Stimulated activated CD4-positive, alpha-beta T cell treated with anti-CD3 and anti-CD28 coated beads, Interleukin-15, amount 100 ng/mL, for 24 hours (primary cell): Measurements from ENCODE around the gene TXNIP.
"Not testable (repeated sequence)": the region's sequence is repeated elsewhere in the genome, so short reads cannot be mapped to it uniquely, and the experiment has no call there.

Experiments used
- DNase-seq: peaks from one replicate; pipeline ENCODE4 v3.0.0-alpha.2; 2020

The TXNIP gene, protein sequence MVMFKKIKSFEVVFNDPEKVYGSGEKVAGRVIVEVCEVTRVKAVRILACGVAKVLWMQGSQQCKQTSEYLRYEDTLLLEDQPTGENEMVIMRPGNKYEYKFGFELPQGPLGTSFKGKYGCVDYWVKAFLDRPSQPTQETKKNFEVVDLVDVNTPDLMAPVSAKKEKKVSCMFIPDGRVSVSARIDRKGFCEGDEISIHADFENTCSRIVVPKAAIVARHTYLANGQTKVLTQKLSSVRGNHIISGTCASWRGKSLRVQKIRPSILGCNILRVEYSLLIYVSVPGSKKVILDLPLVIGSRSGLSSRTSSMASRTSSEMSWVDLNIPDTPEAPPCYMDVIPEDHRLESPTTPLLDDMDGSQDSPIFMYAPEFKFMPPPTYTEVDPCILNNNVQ

DNA sequence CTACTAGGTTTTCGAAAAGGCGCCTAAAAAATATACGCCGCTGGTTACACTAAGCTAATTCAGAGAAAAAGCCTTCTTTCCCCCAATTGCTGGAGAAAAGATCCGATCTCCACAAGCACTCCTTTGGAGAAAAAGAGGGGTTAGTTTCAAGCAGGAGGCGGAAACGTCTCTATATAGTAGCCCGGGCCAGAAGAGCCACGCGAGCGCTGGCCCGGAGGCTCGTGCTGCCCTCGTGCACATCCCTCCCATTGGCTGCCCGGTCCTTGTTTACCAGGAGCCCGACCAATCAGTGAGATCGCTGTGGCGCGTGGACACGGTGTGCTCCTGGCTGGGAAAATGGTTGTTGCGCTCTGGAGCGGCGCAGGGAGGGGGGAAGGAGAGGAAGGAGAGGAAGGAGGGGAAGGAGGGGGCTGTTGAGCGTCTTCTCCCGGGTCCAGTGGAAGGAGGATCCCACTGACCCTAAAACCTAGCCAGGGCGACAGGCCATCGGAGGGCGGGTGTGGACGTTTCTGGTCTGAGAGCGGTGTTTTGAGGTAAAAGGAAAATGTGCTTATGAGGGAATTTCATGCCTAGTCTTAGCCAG is at the start of gene TXNIP:
TXNIP (minus strand) TSS at position 147 of the 583 bp plus-strand sequence. CDS start 313 bp downstream, outside the sequence.
- DNase-seq: peak; percentile 94

DNA sequence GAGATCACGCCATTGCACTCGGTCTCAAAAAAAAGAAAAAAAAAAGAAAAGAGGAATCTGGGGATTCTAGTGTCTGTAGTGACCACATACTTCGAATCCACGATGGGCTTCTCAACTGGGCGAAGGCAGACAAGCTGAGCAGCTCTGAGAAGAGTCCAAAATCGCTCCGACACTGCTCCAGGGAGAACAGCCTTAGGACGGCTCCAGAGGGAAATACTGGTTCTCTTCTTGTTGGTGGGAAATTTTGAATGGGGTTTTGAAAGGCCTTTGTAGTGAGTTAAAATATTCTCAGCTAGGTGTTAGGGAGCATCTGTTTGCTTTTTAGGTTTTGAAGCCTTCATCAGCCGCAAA is 43.4 kb upstream of the TXNIP start:
- DNase-seq: no peak

DNA sequence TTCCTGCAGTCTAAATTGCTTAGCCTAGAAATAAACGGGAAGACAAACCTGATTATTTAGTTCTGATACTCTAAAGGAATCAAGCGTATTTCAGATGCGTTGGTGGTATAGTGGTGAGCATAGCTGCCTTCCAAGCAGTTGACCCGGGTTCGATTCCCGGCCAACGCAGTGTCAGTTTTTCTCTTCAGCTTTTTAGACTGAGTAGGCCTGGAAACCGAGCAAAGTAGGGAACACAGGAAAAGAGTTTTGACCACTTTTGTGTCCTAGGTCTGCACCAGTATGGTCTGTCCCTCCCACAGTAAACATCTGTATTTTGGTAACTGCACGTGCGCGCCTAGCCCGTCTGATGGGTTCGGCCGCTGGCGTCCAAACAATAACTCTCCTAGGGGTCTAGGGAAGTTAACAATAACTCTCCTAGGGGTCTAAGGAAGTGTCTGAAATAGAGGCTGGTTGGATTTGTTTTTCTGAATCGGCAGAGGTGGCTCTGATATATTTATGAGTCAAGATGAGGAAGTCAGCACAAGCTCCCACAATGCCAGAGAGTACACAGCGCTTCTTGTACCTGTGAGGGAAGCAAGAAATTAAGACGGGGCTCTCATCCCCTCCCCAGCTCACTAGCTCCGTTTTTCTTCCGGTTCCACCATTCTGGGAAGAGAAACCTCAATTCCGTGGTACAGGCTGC is 40.7 kb upstream of the TXNIP start:
- DNase-seq: peak; percentile 90

DNA sequence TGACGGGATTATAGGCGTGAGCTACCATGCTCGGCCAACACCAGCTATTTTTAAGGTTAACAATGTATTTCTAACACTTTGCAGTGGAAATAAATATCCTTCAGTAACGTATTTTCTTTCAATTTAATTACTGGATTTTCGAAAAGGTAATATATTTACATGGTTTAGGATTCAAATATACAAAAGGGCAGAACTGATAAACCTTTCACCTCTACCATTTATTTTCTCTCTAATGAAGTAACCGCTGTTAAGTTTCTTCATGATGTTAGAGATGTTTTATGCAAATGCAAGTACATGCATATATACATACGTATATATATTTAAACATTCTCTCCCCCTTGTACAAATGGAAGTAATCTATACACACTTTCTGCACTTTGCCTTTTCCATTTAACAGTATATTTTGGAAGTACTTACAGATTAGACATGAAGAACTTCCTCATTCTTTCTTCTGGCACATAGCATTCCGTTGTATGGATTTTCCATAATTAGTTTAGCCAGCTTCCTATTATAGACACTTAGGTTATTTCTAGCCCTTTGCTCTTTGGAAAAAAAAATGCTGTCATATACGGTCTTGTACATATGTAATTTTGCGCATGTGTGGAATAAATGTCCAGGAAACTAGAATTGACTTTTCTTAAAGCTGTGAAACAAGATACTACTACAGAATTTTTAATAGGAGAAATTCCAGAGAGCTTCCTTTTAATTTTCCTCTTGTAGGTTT is 40.0 kb upstream of the TXNIP start:
- DNase-seq: no peak

DNA sequence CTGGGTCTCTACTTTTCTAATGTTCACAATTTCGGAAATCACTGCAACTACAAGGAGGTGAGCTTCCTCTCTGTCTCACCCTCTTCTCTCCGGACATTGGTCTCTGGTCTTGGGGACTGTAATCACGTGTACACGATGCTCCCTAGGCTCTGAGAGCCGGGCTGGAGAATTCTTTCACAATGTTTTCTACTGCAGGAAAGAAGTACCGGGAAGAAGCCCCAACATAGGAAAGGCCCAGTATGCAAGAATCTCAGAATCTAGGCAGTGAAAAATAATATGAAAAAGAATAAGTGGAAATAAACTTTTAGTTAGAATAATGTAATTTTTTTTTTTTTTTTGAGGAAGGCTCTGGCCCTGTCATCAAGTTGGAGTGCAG is 38.7 kb upstream of the TXNIP start:
- no peak for DNase-seq

DNA sequence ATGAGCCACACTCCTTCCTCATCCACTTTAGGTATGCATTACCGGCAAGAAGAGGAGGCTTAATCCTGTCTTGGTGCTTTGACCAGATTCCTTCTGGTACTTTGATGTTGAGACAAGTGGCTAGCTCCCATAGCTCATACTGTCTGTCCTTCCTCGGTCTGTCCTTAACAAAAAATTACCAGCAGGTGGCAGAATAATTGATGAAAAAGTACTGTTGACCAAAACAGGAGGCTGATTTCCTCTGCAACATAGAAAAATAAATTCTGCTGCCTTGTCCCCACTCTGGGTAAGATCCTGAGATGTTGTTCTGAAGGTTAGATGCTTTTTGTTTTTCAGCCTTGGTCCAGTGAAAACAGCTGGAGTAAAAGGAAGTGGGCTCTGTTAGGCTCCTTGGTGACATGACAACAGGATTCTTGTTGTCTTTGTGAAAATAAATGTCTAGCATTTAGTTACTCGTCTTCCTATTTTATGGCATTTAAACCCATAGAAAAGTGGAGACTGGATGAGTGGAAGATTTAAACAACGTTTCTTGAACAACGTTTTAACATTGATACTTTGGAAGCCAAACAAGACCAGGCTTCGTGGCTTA is 36.3 kb upstream of the TXNIP start:
- no peak for DNase-seq

DNA sequence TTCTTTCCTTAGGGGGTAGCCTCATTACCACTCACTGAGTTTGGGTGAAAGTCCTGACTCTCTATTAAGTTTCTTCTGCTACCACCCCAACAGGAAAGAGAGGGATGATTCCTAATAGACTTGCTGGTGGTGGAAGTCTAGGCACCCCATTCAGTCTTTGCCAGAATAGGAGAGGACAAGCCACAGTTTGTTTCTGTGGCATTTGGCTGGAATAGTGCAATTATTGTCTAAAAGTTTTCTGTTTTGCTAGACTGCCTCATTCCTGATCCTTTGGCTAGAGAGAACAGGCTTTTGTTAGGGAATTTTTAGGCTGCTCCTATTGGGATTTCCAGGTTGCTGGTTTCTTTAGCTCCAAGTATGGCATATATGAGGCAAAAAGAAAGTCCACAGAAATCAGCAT is 35.1 kb upstream of the TXNIP start:
- no peak for DNase-seq

DNA sequence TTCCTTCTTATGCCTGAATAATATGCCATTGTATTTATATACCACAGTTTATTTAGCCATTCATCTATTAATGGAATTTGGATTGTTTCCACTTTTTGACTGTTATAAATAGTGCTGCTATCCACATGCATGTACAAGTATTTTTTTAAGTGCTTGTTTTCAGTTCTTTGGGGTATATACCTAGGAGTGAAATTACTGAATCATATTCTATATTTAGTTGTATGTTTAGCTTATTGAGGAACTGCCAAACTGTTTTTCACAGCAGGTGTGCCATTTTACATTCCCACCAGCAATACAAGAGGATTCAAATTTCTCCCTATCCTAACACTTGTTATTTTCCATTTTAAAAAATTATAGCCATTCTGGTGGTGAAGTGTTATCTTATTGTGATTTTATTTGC is 32.7 kb upstream of the TXNIP start:
- no peak for DNase-seq

DNA sequence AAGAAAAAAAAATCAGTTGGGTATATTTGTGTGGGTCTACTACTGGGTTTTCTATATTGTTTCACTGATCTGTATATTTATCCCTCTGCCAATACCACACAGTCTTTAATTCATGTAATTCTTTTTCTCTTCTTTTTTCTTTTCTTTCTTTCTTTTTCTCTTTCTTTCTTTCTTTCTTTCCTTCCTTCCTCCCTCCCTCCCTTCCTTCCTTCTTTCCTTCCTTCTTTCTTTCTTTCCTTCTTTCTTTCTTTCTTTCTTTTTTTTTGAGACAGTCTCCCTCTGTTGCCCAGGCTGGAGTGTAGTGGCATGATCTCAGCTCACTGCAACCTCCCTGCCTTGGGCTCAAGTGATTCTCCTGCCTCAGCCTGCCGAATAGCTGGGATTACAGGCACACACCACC is 30.3 kb upstream of the TXNIP start:
- DNase-seq: not testable (repeated sequence)

DNA sequence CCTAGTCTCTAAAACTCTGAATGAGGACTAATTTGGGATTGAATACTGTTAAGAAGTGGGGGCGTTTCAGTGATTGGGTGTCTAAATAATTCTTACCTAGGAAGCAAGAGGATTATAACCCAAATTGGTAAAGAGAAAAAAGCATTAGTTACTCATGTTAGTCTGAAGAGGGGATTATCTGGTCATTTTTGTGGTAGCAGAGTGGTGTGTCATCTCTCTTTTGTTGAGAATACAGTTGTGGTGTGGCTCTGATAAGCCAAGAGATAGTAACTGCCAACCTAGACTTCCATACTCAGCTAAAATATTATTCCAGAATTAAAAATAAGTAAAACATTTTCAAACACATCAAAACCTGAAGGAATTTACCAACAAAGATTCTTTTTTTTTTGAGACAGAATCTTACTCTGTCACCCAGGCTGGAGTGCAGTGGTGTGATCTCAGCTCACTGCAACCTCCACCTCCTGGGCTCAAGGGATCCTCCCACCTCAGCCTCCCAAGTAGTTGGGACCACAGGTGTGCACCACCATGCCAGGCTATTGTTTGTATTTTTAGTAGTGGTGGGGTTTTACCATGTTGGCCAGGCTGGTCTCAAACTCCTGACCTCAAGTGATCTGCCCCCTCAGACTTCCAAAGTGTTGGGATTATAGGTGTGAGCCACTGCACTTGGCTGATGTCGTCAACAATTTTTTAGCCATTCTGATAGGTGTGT is 29.6 kb upstream of the TXNIP start:
- DNase-seq: not testable (repeated sequence)

DNA sequence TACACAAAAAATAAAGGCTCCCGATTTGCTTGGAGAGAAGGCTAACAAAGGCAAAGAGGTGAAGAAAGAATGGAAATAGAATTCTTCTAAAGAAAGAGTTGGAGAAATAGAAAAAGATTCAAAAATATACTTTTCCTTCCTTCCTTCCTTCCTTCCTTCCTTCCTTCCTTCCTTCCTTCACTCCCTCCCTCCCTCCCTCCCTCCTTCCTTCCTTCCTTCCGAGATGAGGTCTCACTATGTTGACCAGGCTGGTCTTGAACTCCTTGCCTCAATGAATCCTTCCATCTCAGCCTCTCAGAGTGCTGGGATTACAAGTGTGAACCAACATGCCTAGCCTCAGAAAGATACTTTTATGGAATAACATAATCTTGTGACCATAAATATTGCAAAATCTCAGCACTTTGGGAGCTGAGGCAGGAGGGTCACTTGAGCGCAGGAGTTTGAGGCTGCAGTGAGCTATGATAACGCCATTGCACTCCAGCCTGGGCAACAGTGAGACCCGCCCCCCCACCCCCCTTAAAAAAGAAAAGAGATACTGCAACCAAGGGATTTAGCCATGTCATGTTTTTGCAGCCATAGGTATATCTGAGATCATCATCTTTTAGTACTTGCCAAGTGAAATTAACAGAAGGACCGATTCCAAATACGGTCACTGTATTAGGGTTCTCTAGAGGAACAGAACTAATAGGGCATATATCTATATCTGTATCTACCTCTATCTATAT is 26.2 kb upstream of the TXNIP start:
- DNase-seq: no peak

DNA sequence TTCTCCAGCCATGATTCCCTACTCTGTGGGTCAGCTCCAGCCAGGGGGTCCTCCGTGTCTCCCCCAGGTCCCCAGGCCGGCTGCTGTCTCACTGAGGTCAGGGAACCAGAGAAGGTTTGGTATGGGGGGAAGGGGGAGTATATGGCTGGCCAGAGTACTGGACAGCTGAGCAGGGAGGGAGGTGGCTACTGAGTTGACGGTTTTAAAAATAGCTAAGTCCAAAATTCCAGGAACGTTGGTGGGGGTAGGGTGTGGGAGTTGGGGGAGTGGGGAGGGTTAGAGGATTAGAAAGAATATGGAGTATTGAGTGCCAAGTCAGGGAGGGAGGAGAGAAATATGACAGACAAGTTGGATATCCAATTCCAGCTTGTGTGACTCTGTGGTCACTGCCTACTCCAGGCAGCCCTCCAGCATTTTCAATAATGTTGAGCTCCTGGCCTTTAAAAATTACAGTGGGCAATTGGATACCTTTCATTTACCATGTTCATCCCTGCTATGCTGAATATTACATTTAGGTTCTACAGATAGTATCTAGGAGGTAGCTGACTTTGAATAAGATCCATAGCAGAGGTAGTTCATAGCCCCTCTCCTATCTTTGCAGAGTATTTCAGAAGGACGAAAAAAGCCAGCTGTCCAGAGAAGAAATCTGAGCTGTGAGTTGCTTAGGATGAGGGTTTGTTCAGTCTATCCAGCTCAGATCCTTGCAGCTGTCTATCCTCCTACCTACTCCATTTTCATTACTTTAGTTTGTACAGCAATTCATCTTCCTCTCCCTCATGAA is 25.4 kb upstream of the TXNIP start, which contains the start of gene HJV:
HJV (minus strand) TSS at position 114 of the 781 bp plus-strand sequence. CDS start 1,504 bp downstream, outside the sequence.
- DNase-seq: no peak

DNA sequence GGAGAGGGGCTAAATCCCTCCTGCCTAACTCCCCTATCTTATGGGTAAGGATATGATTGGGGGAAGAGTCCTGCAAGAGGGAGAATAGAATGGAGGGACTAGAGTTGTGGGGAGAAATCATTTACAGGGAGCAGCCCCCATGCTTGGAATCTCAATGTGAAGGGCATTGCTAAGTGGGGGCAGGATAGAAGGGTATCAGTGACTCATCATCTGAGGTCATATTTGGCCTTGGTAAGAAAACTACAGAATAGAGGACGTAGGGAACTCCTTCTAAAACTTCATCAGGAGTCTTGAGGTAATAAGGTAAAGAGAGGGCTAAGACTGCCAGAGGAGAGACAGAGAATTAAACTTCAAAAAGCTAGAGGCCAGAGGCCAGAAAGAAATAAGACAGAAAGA is 24.7 kb upstream of the TXNIP start:
- DNase-seq: no peak

DNA sequence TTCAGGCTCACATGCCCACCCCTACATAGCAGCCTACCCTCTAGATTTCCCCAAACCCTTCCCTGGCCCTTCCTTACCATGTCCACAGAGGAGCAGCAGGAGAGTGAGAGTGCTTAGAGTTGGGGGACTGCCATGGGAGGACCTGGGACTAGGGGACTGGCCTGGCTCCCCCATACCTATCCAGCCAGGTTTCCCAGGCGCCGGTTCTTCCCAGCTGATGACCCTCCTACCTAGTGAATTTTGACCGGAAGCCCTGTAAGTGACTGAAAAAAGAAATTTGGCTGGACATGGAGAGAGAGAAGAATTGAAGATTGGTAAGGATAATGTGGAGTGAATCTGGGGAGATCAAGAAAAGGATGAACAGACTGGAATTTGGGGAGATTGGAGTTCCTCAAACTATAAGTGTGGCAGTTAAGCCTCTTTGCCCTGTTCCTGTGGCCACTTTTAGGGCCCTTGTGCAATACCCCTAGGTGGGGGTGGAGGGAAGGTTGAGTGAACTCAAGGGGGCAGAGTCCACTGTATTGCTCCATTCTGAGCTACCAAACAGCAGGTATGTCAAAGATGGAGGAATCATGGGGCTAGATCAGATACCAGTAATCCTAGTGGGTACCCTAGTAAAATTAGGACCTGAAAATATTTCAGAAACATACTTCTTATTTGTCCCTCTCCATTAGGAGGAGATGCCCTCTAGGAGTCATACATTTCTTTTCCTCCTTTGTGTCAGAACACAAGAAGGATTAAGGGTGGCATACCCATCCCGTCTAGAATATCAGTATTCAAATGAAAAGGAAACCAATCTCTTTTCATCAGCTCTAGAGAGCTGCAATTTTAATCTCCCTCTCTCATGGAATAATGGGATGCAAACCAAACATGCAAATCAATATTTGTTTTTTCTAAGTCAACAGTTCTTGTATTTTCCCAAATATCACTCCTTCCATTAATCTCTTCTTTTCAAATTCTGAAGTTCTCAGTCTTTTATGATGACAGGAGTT is 24.0 kb upstream of the TXNIP start:
- DNase-seq: no peak

DNA sequence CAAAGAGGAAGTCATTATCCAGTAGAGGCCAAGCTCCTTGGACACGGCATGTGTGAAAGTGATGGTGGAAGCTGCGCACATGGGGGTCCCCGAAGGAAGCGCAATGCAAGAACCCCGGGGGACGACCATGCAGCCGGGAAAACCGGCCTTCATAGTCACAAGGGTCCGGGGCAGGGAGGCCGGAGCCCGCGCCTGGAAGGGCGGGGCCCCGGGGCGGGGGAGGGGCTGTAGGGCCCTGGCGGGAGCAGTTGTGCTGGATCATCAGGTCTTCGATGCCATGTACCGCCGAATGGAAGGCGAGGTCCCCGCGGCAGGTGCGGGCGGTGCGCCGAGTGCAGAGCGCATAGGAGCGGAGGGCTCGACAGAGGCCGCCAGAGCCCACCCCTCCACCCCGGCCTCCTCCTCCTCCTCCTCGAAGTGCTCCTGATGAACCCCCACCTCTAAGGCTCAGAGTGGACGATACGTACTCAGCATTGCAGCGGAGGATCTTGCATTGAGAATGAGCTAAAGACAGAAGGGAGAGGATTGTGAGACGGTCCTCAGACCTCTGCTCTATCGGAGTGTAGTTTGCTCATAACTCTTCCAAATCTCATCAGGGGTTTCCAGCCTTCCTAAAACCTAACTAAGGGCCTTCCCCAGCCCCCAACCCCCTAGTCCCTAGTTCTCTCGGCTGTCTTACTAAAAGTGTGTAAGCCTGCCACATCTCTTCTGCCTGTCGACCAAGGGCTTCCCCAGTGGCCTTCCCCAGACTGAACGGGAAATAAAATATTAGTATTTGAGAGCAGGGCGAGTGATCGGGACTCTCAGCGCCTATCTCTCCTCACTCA is 23.1 kb upstream of the TXNIP start:
- DNase-seq: peak; percentile 22

DNA sequence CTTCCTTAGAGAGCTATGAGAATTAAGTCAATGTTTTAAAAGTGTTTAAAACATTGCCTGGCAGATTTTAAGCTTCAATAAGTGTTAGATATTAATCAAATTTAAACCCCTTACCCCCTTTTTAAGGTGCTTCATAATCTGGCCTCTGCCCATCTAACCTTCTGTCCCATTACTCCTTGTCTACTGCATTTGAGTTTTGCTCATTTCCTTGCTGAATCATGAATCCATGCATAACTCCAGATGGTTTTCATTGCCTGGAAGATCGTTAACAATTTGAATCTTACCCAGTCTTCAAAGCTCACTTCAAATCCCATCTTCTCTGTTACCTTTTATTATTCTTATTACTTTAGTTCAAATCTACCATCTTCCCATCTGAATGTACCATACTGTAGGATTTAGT is 20.5 kb upstream of the TXNIP start:
- no peak for DNase-seq

DNA sequence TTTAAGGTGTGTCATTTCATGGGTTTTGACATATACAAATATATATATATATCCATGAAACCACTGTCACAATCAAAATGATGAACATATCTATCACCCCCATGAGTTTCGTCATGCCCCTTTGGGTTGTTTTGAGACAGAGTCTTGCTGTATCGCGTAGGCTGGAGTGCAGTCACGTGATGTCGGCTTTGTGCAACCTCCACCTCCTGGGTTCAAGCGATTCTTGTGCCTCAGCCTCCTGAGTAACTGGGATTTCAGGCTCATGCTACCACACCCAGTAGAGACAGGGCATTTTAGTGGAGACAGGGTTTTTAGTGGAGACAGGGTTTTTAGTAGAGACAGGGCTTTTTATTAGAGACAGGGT is 17.2 kb upstream of the TXNIP start:
- DNase-seq: no peak

DNA sequence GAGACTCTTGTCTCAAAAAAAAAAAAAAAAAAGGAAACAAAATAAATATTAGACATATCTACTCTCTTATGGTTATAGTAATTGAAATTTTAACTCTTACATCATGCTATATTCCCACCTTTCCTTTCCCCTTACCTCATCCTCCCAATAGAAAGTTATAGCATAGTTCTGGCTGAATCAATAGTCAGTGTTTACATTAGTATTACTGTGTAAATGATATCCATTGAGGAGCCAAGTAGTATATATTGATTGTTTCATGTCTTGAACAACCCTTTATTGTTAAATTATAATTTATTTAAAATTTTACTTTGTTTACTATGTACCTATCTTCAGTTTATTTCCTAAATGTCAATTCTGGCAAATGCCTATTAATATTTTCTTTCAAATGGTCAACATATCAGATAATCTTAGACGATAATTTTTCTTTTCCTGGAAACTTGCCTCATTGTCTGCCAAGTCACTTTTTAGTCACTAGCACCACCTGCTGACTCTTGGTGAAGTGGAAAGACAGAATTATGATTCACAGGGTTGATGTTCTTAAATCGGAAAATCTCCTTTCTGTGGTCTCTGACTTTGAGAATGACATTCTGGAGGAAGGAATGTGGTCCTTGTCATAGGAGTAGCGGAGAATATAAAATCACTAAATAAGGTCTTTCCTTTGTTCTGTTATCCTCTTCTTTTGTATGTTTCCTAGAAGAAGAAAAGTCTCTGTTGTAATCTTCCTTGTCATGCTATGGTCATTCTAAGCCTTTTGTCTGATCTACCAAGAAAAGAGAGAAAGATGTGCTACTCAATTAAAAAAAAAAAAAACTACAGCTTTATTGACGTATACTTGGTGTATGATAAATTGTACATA is 16.6 kb upstream of the TXNIP start:
- peak; percentile 55 for DNase-seq
